Mucosa of rectum (tissue), 2 donors: ENCODE results near the gene SMARCA1.

Source experiments
- H3K27ac ChIP-seq, 2 donors: one replicate each; pipeline ENCODE4 v1.7.0; 2013; ENCODE audit warnings: inconsistent platforms in 2 of 2, low read depth in 2 of 2, low read length in 2 of 2
- H3K27me3 ChIP-seq, 2 donors: one replicate each; pipeline ENCODE4 v1.7.0; 2013; ENCODE audit warnings: low read length in 2 of 2; ENCODE audit not compliant: control insufficient read depth in 2 of 2, insufficient read depth in 2 of 2
- H3K36me3 ChIP-seq, 2 donors: one replicate each; pipeline ENCODE4 v1.7.0; 2013; ENCODE audit warnings: low read length in 2 of 2; ENCODE audit not compliant: control insufficient read depth in 2 of 2, insufficient read depth in 2 of 2
- H3K4me1 ChIP-seq, 2 donors: one replicate each; pipeline ENCODE4 v1.7.0; 2013; ENCODE audit warnings: low read length in 2 of 2, mild to moderate bottlenecking in 1 of 2; ENCODE audit not compliant: control insufficient read depth in 2 of 2, insufficient read depth in 2 of 2
- H3K4me3 ChIP-seq, 2 donors: one replicate each; pipeline ENCODE4 v1.7.0; 2013; ENCODE audit warnings: low read length in 2 of 2
- H3K9ac ChIP-seq, 2 donors: one replicate each; pipeline ENCODE4 v1.7.0; 2013; ENCODE audit warnings: low read length in 2 of 2, low read depth in 1 of 2, mild to moderate bottlenecking in 1 of 2
- H3K9me3 ChIP-seq, 2 donors: one replicate each; pipeline ENCODE4 v1.7.0; 2013; ENCODE audit warnings: low read length in 2 of 2; ENCODE audit not compliant: control insufficient read depth in 2 of 2
- donor health status: healthy.
- donor health status: Normal muscosa, but diverticular disease.

SMARCA1 gene

DNA sequence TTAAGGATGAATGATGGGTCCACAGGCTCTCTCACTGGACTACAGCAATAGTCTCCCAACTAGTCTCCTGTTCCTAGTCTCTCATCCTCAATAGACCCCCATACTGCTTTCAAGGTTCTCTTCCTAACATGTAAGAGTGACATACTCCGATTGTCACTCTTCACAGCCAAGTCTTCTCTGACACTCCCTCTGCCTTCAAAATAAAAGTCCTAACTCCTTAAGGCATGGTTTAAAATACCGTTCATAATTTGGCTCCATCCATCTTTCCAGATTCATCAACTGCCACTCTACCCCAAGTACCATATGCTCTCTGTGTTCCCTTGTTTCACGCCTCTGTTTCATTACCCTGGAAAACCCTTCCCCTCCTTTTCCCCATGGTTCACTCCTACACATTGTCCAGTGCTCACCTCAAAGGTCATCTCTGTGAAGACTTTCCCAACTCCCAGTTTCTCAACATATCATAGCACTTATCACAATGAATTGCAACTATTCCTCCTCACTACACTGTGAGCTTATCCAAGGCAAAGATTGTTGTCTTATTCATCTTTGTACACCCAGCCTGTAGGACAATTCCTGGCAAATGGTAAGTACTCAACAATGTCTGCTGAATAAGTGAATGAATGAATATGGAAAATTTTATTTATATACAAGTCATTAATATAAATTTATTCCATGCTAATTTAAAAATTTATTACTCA lies 26.0 kb downstream of the SMARCA1 start:
- H3K4me1 ChIP-seq: no peaks in the 10 kb centered on the region
- no peak overlapping the region for H3K4me3 ChIP-seq
- no peaks in the 10 kb centered on the region for H3K9me3 ChIP-seq
- no peaks in the 10 kb centered on the region for H3K27me3 ChIP-seq
- no peak overlapping the region for H3K27ac ChIP-seq
- H3K9ac ChIP-seq: no peak overlapping the region
- no peaks in the 10 kb centered on the region for H3K36me3 ChIP-seq

- H3K9ac ChIP-seq: no peak overlapping the region
- no peaks in the 10 kb centered on the region for H3K4me1 ChIP-seq
- H3K4me3 ChIP-seq: no peak overlapping the region
- H3K27me3 ChIP-seq: no peaks in the 10 kb centered on the region
- H3K27ac ChIP-seq: no peak overlapping the region
- H3K36me3 ChIP-seq: no peaks in the 10 kb centered on the region
- H3K9me3 ChIP-seq: no peaks in the 10 kb centered on the region
These were observed 26.7 kb downstream of the SMARCA1 start for GRCh38 chrX:129496625-129497024.

DNA sequence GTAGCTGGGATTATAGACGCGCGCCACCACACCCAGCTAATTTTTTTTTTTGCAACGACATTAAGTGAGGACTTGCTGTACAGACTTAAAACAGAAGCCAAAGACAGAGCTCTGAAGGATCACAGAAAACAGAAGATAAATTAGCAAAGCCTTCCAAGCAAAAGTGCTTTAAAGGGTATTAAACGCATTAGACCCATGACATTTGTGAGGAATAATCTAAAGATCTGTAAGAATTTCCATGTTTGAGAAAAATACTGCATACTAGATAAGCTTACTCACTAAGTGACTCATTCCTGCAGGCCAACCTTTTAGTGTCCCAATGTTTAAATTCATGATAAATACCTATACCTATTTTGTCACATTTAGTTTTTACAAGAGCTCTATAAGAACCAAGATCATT lies 27.4 kb downstream of the SMARCA1 start:
- Histone ChIP-seq H3K9ac (no peak overlapping the region), H3K36me3 (no peaks in the 10 kb centered on the region), H3K4me1 (no peaks in the 10 kb centered on the region), H3K4me3 (no peak overlapping the region), H3K27ac (no peak overlapping the region), H3K27me3 (no peaks in the 10 kb centered on the region), H3K9me3 (no peaks in the 10 kb centered on the region)

DNA sequence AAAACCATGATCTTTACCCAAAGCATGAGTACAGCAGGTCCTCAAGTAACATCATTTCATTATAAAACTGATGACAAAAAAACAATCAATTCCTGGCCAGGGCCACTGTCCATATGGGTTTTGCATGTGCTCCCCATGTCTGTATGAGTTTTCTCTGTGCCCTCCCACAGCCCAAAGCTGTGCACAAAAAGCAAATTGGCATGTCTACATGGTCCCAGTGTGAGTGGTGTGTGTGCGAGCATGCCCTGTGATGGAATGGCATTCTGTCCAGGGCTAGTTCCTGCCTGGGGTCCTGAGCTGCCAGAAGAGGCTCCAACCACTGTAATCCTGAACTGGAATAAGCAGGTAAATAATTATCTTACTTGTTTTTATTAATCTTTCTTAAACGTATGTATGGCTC lies 28.4 kb downstream of the SMARCA1 start:
- Histone ChIP-seq H3K9me3 (no peaks in the 10 kb centered on the region), H3K4me3 (no peak overlapping the region), H3K36me3 (no peaks in the 10 kb centered on the region), H3K9ac (no peak overlapping the region), H3K4me1 (no peaks in the 10 kb centered on the region), H3K27ac (no peak overlapping the region), H3K27me3 (no peaks in the 10 kb centered on the region)

GRCh38 chrX:129493643-129494042 lies 29.6 kb downstream of the SMARCA1 start:
- Histone ChIP-seq H3K27ac (no peak overlapping the region), H3K27me3 (no peaks in the 10 kb centered on the region)

GRCh38 chrX:129490330-129490729 lies 33.0 kb downstream of the SMARCA1 start:
- no peak overlapping the region for H3K4me3 ChIP-seq
- H3K4me1 ChIP-seq: no peaks in the 10 kb centered on the region
- H3K9ac ChIP-seq: no peak overlapping the region
- H3K27me3 ChIP-seq: no peaks in the 10 kb centered on the region
- H3K36me3 ChIP-seq: no peaks in the 10 kb centered on the region
- no peaks in the 10 kb centered on the region for H3K9me3 ChIP-seq
- no peak overlapping the region for H3K27ac ChIP-seq

More at GRCh38 chrX:129493643-129494042, 29.6 kb downstream of the SMARCA1 start:
- no peak overlapping the region for H3K9ac ChIP-seq
- H3K4me1 ChIP-seq: no peaks in the 10 kb centered on the region
- no peak overlapping the region for H3K4me3 ChIP-seq
- no peaks in the 10 kb centered on the region for H3K9me3 ChIP-seq
- H3K36me3 ChIP-seq: no peaks in the 10 kb centered on the region

- no peaks in the 10 kb centered on the region for H3K27me3 ChIP-seq
- no peak overlapping the region for H3K4me3 ChIP-seq
- H3K9me3 ChIP-seq: no peaks in the 10 kb centered on the region
- H3K27ac ChIP-seq: no peak overlapping the region
- no peaks in the 10 kb centered on the region for H3K36me3 ChIP-seq
- H3K9ac ChIP-seq: no peak overlapping the region
- H3K4me1 ChIP-seq: no peaks in the 10 kb centered on the region
These were observed 34.9 kb downstream of the SMARCA1 start for GRCh38 chrX:129488359-129488758.

DNA sequence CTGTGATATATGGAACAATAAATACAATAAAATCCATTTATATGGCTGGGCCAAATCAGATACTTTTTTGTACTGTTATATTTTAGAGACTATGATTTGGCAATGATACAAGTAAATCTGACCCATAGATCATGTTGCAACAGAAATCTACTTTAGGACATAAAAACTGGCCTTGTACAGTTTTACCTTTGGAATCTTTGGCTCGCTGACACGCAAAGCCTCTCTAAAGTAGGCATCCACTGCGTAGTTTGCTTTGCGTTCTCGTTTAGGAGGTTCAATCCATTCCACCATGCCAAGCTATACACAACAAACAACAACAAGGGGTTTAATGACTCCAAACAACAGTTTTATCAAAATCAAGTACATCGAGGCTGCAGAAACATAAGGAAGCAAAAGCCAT lies 42.4 kb downstream of the SMARCA1 start:
- no peaks in the 10 kb centered on the region for H3K9me3 ChIP-seq
- H3K4me1 ChIP-seq: no peaks in the 10 kb centered on the region
- H3K9ac ChIP-seq: no peak overlapping the region
- no peak overlapping the region for H3K4me3 ChIP-seq
- H3K27ac ChIP-seq: no peak overlapping the region
- no peaks in the 10 kb centered on the region for H3K27me3 ChIP-seq
- no peaks in the 10 kb centered on the region for H3K36me3 ChIP-seq

DNA sequence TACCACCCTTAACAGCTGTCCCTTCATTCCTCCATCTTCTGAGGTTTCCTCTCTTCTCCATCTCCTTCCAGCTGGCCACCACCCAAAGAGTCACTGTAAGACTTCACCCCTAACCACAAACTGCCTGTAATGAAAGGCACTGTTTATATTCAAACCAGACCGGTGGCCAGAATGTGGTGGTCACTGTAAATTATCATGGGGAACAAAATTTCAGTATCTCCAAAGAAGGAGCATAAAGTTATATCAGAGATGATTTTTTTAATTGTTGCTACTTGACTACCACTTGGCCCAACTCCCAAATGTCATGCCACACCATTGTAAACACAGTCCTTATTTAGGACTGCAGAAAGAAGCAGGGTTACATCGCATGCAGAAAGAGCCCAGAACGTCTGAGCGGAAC lies 44.8 kb downstream of the SMARCA1 start:
- Histone ChIP-seq H3K27me3 (no peaks in the 10 kb centered on the region), H3K9me3 (no peaks in the 10 kb centered on the region), H3K4me3 (no peak overlapping the region), H3K4me1 (no peaks in the 10 kb centered on the region), H3K9ac (no peak overlapping the region), H3K36me3 (no peaks in the 10 kb centered on the region), H3K27ac (no peak overlapping the region)

DNA sequence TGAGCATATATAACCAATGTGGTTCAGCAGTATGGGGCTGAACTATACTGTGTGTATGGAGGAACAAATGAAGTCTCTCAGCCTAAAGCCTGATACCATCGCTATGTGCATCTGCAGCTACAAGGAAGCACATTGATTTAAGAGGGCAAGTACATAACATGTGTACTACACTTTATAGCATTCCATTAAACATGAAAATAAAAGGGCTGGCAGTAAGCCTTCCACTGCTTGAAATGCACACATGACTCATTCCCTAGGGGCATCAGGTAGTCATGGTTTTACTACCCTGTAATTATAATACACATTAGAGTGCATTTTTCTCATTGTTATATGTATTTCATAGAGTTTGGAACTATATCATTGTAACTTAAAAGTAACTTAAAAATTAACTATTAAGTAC lies 51.2 kb downstream of the SMARCA1 start:
- Histone ChIP-seq H3K27ac (no peak overlapping the region), H3K4me3 (no peak overlapping the region), H3K9ac (no peak overlapping the region), H3K36me3 (no peaks in the 10 kb centered on the region), H3K27me3 (no peaks in the 10 kb centered on the region), H3K4me1 (no peaks in the 10 kb centered on the region), H3K9me3 (no peaks in the 10 kb centered on the region)

- no peaks in the 10 kb centered on the region for H3K4me1 ChIP-seq
- H3K4me3 ChIP-seq: no peak overlapping the region
- no peaks in the 10 kb centered on the region for H3K9me3 ChIP-seq
- H3K9ac ChIP-seq: no peak overlapping the region
- H3K27me3 ChIP-seq: no peaks in the 10 kb centered on the region
- H3K27ac ChIP-seq: no peak overlapping the region
- H3K36me3 ChIP-seq: no peaks in the 10 kb centered on the region
These were observed 60.6 kb downstream of the SMARCA1 start for GRCh38 chrX:129462707-129463106.
